ENCODE measurements around the gene TMPRSS12.
"Not testable (repeated sequence)": the region's sequence is repeated elsewhere in the genome, so short reads cannot be mapped to it uniquely, and the experiment has no call there.

Gene TMPRSS12
- total RNA-seq, result 0 to 1.5 (median 0) reads per million in 17 experiments

GRCh38 chr12:50842637-50843493 lies at the start of gene TMPRSS12:
TMPRSS12 (plus strand) TSS chr12:50842926; CDS start chr12:50842965, 39 bp downstream.
- DNase-seq, result no peak

GRCh38 chr12:50799908-50800307 lies 42.8 kb upstream of the TMPRSS12 start:
- peak in 2 of 4 experiments; percentile 4 to 11 for DNase-seq

- no peak for DNase-seq
These were observed 39.4 kb upstream of the TMPRSS12 start for GRCh38 chr12:50803230-50803875.

- no peak for DNase-seq
These were observed 36.5 kb upstream of the TMPRSS12 start for GRCh38 chr12:50806176-50806575.

- not testable (repeated sequence) for DNase-seq
These were observed 33.6 kb upstream of the TMPRSS12 start for GRCh38 chr12:50809131-50809530.

- DNase-seq, result not testable (repeated sequence)
These were observed 27.8 kb upstream of the TMPRSS12 start for GRCh38 chr12:50814921-50815320.

- DNase-seq, result no peak
These were observed 22.5 kb upstream of the TMPRSS12 start for GRCh38 chr12:50820177-50820576.

GRCh38 chr12:50822082-50822481 lies 20.6 kb upstream of the TMPRSS12 start:
- DNase-seq, result no peak

- DNase-seq, result not testable (repeated sequence)
These were observed 19.0 kb upstream of the TMPRSS12 start for GRCh38 chr12:50823724-50824123.

- no peak for DNase-seq
These were observed 17.8 kb upstream of the TMPRSS12 start for GRCh38 chr12:50824914-50825313.

GRCh38 chr12:50825372-50825838 lies 17.3 kb upstream of the TMPRSS12 start:
- peak; percentile 5 to 88 (median 56) for DNase-seq

- no peak for DNase-seq
These were observed 14.6 kb upstream of the TMPRSS12 start for GRCh38 chr12:50828121-50828520.

GRCh38 chr12:50828886-50829285 lies 13.8 kb upstream of the TMPRSS12 start:
- no peak for DNase-seq

- not testable (repeated sequence) for DNase-seq
These were observed 8.9 kb upstream of the TMPRSS12 start for GRCh38 chr12:50833801-50834200.

GRCh38 chr12:50839042-50839441 lies 3.7 kb upstream of the TMPRSS12 start:
- DNase-seq, result no peak

GRCh38 chr12:50840809-50841487 lies 1.8 kb upstream of the TMPRSS12 start:
- DNase-seq, result no peak

- DNase-seq, result no peak
These were observed 802 bp upstream of the TMPRSS12 start for GRCh38 chr12:50841716-50842531.

GRCh38 chr12:50845021-50845647 lies 2.4 kb downstream of the TMPRSS12 start:
- no peak for DNase-seq

- DNase-seq, result no peak
These were observed 6.2 kb downstream of the TMPRSS12 start for GRCh38 chr12:50848963-50849362.

- not testable (repeated sequence) for DNase-seq
These were observed 12.5 kb downstream of the TMPRSS12 start for GRCh38 chr12:50855218-50855617.

GRCh38 chr12:50855679-50856078 lies 13.0 kb downstream of the TMPRSS12 start:
- DNase-seq, result not testable (repeated sequence)

Data from suppressor macrophage (primary cell).